Muscle of arm (tissue), 12 donors: ENCODE results near the gene NXPH3. TPM values are rescaled to one million over a fixed set of nuclear protein-coding genes. Genes with fewer than 3 reads are reported as not detected.

Experiments used
- DNase-seq: peaks from one replicate; pipeline ENCODE4 v3.0.0-alpha.2; 2013
- polyA plus RNA-seq, 12 donors: library from polyadenylated mRNA; unstranded; fragments of 120-200 nt; gene quantifications; one replicate each; pipeline ENCODE4 v1.2.1, GENCODE V29; 2013; ENCODE audit not compliant: insufficient read length in 12 of 12

NXPH3 gene
- polyA plus RNA-seq, 12 donors, result 1.1 to 1.9 (median 1.3) TPM; not detected in 2

- no peak for DNase-seq
These were observed 13.3 kb downstream of the NXPH3 start for GRCh38 chr17:49588726-49589576.

GRCh38 chr17:49589577-49589927 lies 13.9 kb downstream of the NXPH3 start:
- no peak for DNase-seq

GRCh38 chr17:49590874-49591273 lies 15.2 kb downstream of the NXPH3 start:
- DNase-seq, result no peak

- DNase-seq, result no peak
These were observed 16.6 kb downstream of the NXPH3 start for GRCh38 chr17:49592263-49592662.

GRCh38 chr17:49595328-49595727 lies 19.7 kb downstream of the NXPH3 start:
- DNase-seq, result no peak

GRCh38 chr17:49595980-49596379 lies 20.3 kb downstream of the NXPH3 start:
- no peak for DNase-seq

GRCh38 chr17:49596613-49597244 lies 21.1 kb downstream of the NXPH3 start:
- no peak for DNase-seq

- DNase-seq, result no peak
These were observed 21.8 kb downstream of the NXPH3 start for GRCh38 chr17:49597436-49597835.

- no peak for DNase-seq
These were observed 22.4 kb downstream of the NXPH3 start for GRCh38 chr17:49597928-49598655.

- DNase-seq, result no peak
These were observed 23.2 kb downstream of the NXPH3 start for GRCh38 chr17:49598918-49599317.

GRCh38 chr17:49600949-49601348 lies 25.3 kb downstream of the NXPH3 start:
- DNase-seq, result no peak

GRCh38 chr17:49602783-49603182 lies 27.1 kb downstream of the NXPH3 start:
- DNase-seq, result no peak

- no peak for DNase-seq
These were observed 27.6 kb downstream of the NXPH3 start for GRCh38 chr17:49603238-49603637.

GRCh38 chr17:49603720-49604119 lies 28.0 kb downstream of the NXPH3 start:
- no peak for DNase-seq

GRCh38 chr17:49604314-49604869 lies 28.7 kb downstream of the NXPH3 start:
- DNase-seq, result no peak

- no peak for DNase-seq
These were observed 35.4 kb downstream of the NXPH3 start for GRCh38 chr17:49610883-49611584.

GRCh38 chr17:49612726-49613125 lies 37.1 kb downstream of the NXPH3 start:
- DNase-seq, result no peak

- no peak for DNase-seq
These were observed 37.6 kb downstream of the NXPH3 start for GRCh38 chr17:49613182-49613800.

GRCh38 chr17:49616086-49616485 lies 40.4 kb downstream of the NXPH3 start:
- DNase-seq, result no peak

- DNase-seq, result peak; percentile 56
These were observed 41.0 kb downstream of the NXPH3 start for GRCh38 chr17:49616601-49617131.

- DNase-seq, result no peak
These were observed 42.4 kb downstream of the NXPH3 start for GRCh38 chr17:49618028-49618611.
